Mesendoderm (in vitro differentiated cells): ENCODE measurements around the gene NOTUM.

Source experiments
- DNase-seq: peaks from one replicate; pipeline ENCODE4 v3.0.0; 2013
- H2AK5ac ChIP-seq: 2 replicates; pipeline ENCODE4 v1.6.1; 2013; ENCODE audit warnings: low read length, inconsistent platforms
- H2BK120ac ChIP-seq: 2 replicates; pipeline ENCODE4 v1.6.1; 2013; ENCODE audit warnings: low read depth, mild to moderate bottlenecking, low read length, moderate library complexity, mixed read lengths
- H2BK15ac ChIP-seq: replicated peaks from 2 replicates; pipeline ENCODE4 v1.6.1; 2013; ENCODE audit warnings: low read depth, mild to moderate bottlenecking, moderate library complexity
- H2BK5ac ChIP-seq: 2 replicates; pipeline ENCODE4 v1.6.1; 2013; ENCODE audit warnings: low read length, inconsistent platforms
- H3K18ac ChIP-seq: 2 replicates; pipeline ENCODE4 v1.6.1; 2013; ENCODE audit warnings: mild to moderate bottlenecking, low read length, mixed read lengths
- H3K23ac ChIP-seq: one replicate; pipeline ENCODE4 v1.6.1; 2013; ENCODE audit warnings: low read length
- H3K27ac ChIP-seq: 2 replicates; pipeline ENCODE4 v1.5.1; 2013; ENCODE audit warnings: low read depth, mild to moderate bottlenecking, inconsistent platforms, low read length, moderate library complexity
- H3K27me3 ChIP-seq: 2 replicates; pipeline ENCODE4 v1.6.1; 2013; ENCODE audit warnings: low read length, control low read depth, mild to moderate bottlenecking, inconsistent platforms; ENCODE audit not compliant: insufficient read depth, poor library complexity
- H3K36me3 ChIP-seq: 2 replicates; pipeline ENCODE4 v1.6.1; 2013; ENCODE audit warnings: low read length, inconsistent platforms; ENCODE audit not compliant: control insufficient read depth, insufficient read depth
- H3K4ac ChIP-seq: one replicate; pipeline ENCODE4 v1.6.1; 2013; ENCODE audit warnings: low read depth, mild to moderate bottlenecking, low read length, moderate library complexity
- H3K4me1 ChIP-seq: 2 replicates; pipeline ENCODE4 v1.6.1; 2013; ENCODE audit warnings: low read depth, low read length, inconsistent platforms; ENCODE audit not compliant: control insufficient read depth
- H3K4me2 ChIP-seq: 2 replicates; pipeline ENCODE4 v1.6.1; 2013; ENCODE audit warnings: low read length
- H3K4me3 ChIP-seq: 2 replicates; pipeline ENCODE4 v1.5.1; 2013; ENCODE audit warnings: mild to moderate bottlenecking, low read length
- H3K56ac ChIP-seq: one replicate; pipeline ENCODE4 v1.6.1; 2013; ENCODE audit warnings: low read length
- H3K79me1 ChIP-seq: 2 replicates; pipeline ENCODE4 v1.6.1; 2013; ENCODE audit warnings: low read length, inconsistent platforms
- H3K79me2 ChIP-seq: 2 replicates; pipeline ENCODE4 v1.6.1; 2013; ENCODE audit warnings: mild to moderate bottlenecking, low read length; ENCODE audit not compliant: control insufficient read depth, insufficient read depth
- H3K9ac ChIP-seq: 2 replicates; pipeline ENCODE4 v1.6.1; 2013; ENCODE audit warnings: low read length, inconsistent platforms
- H4K5ac ChIP-seq: one replicate; pipeline ENCODE4 v1.6.1; 2013; ENCODE audit warnings: low read length
- H4K8ac ChIP-seq: one replicate; pipeline ENCODE4 v1.6.1; 2013; ENCODE audit warnings: low read depth, mild to moderate bottlenecking, control low read depth, low read length, moderate library complexity
- WGBS: extraction: QIAGEN DNeasy Blood & Tissue Kit; methylation state at CpG from one replicate; pipeline ENCODE4 v1.1.7; 2013; ENCODE audit warnings: low lambda C conversion rate, missing lambda C conversion rate; ENCODE audit not compliant: insufficient coverage; ENCODE audit errors: extremely low coverage; 5-methylcytosine and 5-hydroxymethylcytosine counted together

Gene NOTUM

GRCh38 chr17:81980707-81981343 lies 19.8 kb upstream of the NOTUM start:
- no peak overlapping the region for H3K4me3 ChIP-seq
- peaks cover 3% of the 10 kb centered on the region for H3K79me1 ChIP-seq
- no peak overlapping the region for H2AK5ac ChIP-seq
- no peak overlapping the region for H3K18ac ChIP-seq
- H3K79me2 ChIP-seq, result peaks cover 2% of the 10 kb centered on the region
- WGBS, result no CpG with 5 or more reads among the region's 9 CpGs
- H3K56ac ChIP-seq, result no peak overlapping the region
- DNase-seq, result no peak
- no peak overlapping the region for H3K23ac ChIP-seq
- H4K5ac ChIP-seq, result no peak overlapping the region
- H3K9ac ChIP-seq, result no peak overlapping the region
- H3K4me2 ChIP-seq, result no peak overlapping the region
- H4K8ac ChIP-seq, result no peak overlapping the region
- H3K27me3 ChIP-seq, result no peaks in the 10 kb centered on the region
- H3K27ac ChIP-seq, result no peak overlapping the region
- H2BK120ac ChIP-seq, result no peak overlapping the region
- H2BK5ac ChIP-seq, result no peak overlapping the region
- no peaks in the 10 kb centered on the region for H3K4me1 ChIP-seq
- no peak overlapping the region for H2BK15ac ChIP-seq
- peaks cover 5% of the 10 kb centered on the region for H3K36me3 ChIP-seq
- no peak overlapping the region for H3K4ac ChIP-seq

GRCh38 chr17:81980122-81980521 lies 19.1 kb upstream of the NOTUM start:
- no peak overlapping the region for H3K9ac ChIP-seq
- H3K4me2 ChIP-seq, result no peak overlapping the region
- H3K27ac ChIP-seq, result no peak overlapping the region
- H2BK15ac ChIP-seq, result no peak overlapping the region
- no peaks in the 10 kb centered on the region for H3K27me3 ChIP-seq
- H3K4ac ChIP-seq, result no peak overlapping the region
- H3K56ac ChIP-seq, result no peak overlapping the region
- H3K23ac ChIP-seq, result no peak overlapping the region
- no CpG with 5 or more reads among the region's 4 CpGs for WGBS
- H4K5ac ChIP-seq, result no peak overlapping the region
- peaks cover 2% of the 10 kb centered on the region for H3K79me2 ChIP-seq
- H2BK120ac ChIP-seq, result no peak overlapping the region
- no peak overlapping the region for H4K8ac ChIP-seq
- DNase-seq, result no peak
- no peak overlapping the region for H2AK5ac ChIP-seq
- H3K18ac ChIP-seq, result no peak overlapping the region
- H2BK5ac ChIP-seq, result no peak overlapping the region
- H3K4me3 ChIP-seq, result no peak overlapping the region
- H3K4me1 ChIP-seq, result no peaks in the 10 kb centered on the region
- H3K36me3 ChIP-seq, result peaks cover 3% of the 10 kb centered on the region
- H3K79me1 ChIP-seq, result peaks cover 3% of the 10 kb centered on the region

GRCh38 chr17:81978524-81979298 lies 17.7 kb upstream of the NOTUM start:
- peaks cover 3% of the 10 kb centered on the region for H3K79me1 ChIP-seq
- H3K27ac ChIP-seq, result no peak overlapping the region
- no CpG with 5 or more reads among the region's 27 CpGs for WGBS
- H3K23ac ChIP-seq, result no peak overlapping the region
- H3K27me3 ChIP-seq, result no peaks in the 10 kb centered on the region
- H3K4ac ChIP-seq, result no peak overlapping the region
- H3K18ac ChIP-seq, result no peak overlapping the region
- no peak overlapping the region for H4K5ac ChIP-seq
- no peak overlapping the region for H2BK5ac ChIP-seq
- DNase-seq, result no peak
- H3K36me3 ChIP-seq, result no peaks in the 10 kb centered on the region
- no peak overlapping the region for H3K9ac ChIP-seq
- H2AK5ac ChIP-seq, result no peak overlapping the region
- H3K79me2 ChIP-seq, result peaks cover 2% of the 10 kb centered on the region
- H2BK15ac ChIP-seq, result no peak overlapping the region
- no peak overlapping the region for H2BK120ac ChIP-seq
- H3K4me2 ChIP-seq, result no peak overlapping the region
- no peak overlapping the region for H3K4me3 ChIP-seq
- H4K8ac ChIP-seq, result no peak overlapping the region
- H3K4me1 ChIP-seq, result no peaks in the 10 kb centered on the region
- no peak overlapping the region for H3K56ac ChIP-seq

- peak within 1 kb of the TSS; percentile 84 for H3K4ac ChIP-seq
- peaks cover 2% of the 10 kb centered on the region for H3K79me2 ChIP-seq
- no peak within 1 kb of the TSS for H4K5ac ChIP-seq
- peaks cover 3% of the 10 kb centered on the region for H3K79me1 ChIP-seq
- H3K18ac ChIP-seq, result peak within 1 kb of the TSS; percentile 93
- no peaks in the 10 kb centered on the region for H3K27me3 ChIP-seq
- H3K23ac ChIP-seq, result peak within 1 kb of the TSS; percentile 100
- peak; percentile 93 for DNase-seq
- H2BK120ac ChIP-seq, result peak within 1 kb of the TSS; percentile 0
- no peak within 1 kb of the TSS for H4K8ac ChIP-seq
- H3K27ac ChIP-seq, result peak within 1 kb of the TSS; percentile 51
- peak within 1 kb of the TSS; percentile 71 for H3K4me3 ChIP-seq
- no peak within 1 kb of the TSS for H2BK5ac ChIP-seq
- peak within 1 kb of the TSS; percentile 98 for H3K56ac ChIP-seq
- H2BK15ac ChIP-seq, result no peak within 1 kb of the TSS
- peak within 1 kb of the TSS; percentile 88 for H3K9ac ChIP-seq
- no peaks in the 10 kb centered on the region for H3K4me1 ChIP-seq
- no peaks in the 10 kb centered on the region for H3K36me3 ChIP-seq
- H3K4me2 ChIP-seq, result peak within 1 kb of the TSS; percentile 92
- WGBS, result no CpG with 5 or more reads among the region's 76 CpGs
- peak within 1 kb of the TSS; percentile 38 for H2AK5ac ChIP-seq
These were observed 16.3 kb upstream of the NOTUM start, which contains the start of gene ASPSCR1 for GRCh38 chr17:81977211-81977808. Gene ASPSCR1 (plus strand): TSS chr17:81977629. CDS start chr17:81977647, 18 bp downstream.

- no CpG with 5 or more reads among the region's 30 CpGs for WGBS
- Histone ChIP-seq H4K5ac (no peak overlapping the region), H3K4me3 (peak overlapping the region; percentile 38), H2BK120ac (peak overlapping the region; percentile 0), H3K79me2 (peaks cover 2% of the 10 kb centered on the region), H3K18ac (peak overlapping the region; percentile 69), H2BK15ac (no peak overlapping the region), H3K36me3 (no peaks in the 10 kb centered on the region), H3K27ac (no peak overlapping the region), H3K23ac (peak overlapping the region; percentile 89), H3K4me2 (peak overlapping the region; percentile 92), H3K9ac (peak overlapping the region; percentile 88), H3K56ac (peak overlapping the region; percentile 98), H2AK5ac (peak overlapping the region; percentile 38), H4K8ac (no peak overlapping the region), H3K79me1 (peaks cover 3% of the 10 kb centered on the region), H2BK5ac (no peak overlapping the region), H3K27me3 (no peaks in the 10 kb centered on the region), H3K4ac (peak overlapping the region; percentile 28), H3K4me1 (no peaks in the 10 kb centered on the region)
- DNase-seq, result peak; percentile 70
These were observed 15.6 kb upstream of the NOTUM start for GRCh38 chr17:81976332-81977210.
